ENCODE data around the gene KRT76. TPM values are rescaled to one million over a fixed set of nuclear protein-coding genes. Genes with fewer than 3 reads are reported as not detected.

Gene KRT76
- polyA plus RNA-seq, 3 donors, result not detected

- no peak for DNase-seq
These were observed 6.6 kb upstream of the KRT76 start for GRCh38 chr12:52783563-52784316.

- no peak for DNase-seq
These were observed 5.4 kb upstream of the KRT76 start for GRCh38 chr12:52782502-52782901.

GRCh38 chr12:52781399-52782082, 4.4 kb upstream of the KRT76 start:
- no peak for DNase-seq

GRCh38 chr12:52779914-52780313, 2.8 kb upstream of the KRT76 start:
- no peak for DNase-seq

- no peak for DNase-seq
These were observed 1.7 kb upstream of the KRT76 start for GRCh38 chr12:52778833-52779232.

GRCh38 chr12:52777566-52777965, 421 bp upstream of the KRT76 start:
- DNase-seq, result no peak

- no peak for DNase-seq
These were observed 710 bp downstream of the KRT76 start for GRCh38 chr12:52776435-52776834.

GRCh38 chr12:52774629-52775250, 2.4 kb downstream of the KRT76 start:
- no peak for DNase-seq

- DNase-seq, result no peak
These were observed 4.4 kb downstream of the KRT76 start for GRCh38 chr12:52772772-52773171.

- DNase-seq, result no peak
These were observed 5.0 kb downstream of the KRT76 start for GRCh38 chr12:52772188-52772587.

- no peak for DNase-seq
These were observed 5.6 kb downstream of the KRT76 start for GRCh38 chr12:52771505-52771904.

- no peak for DNase-seq
These were observed 6.1 kb downstream of the KRT76 start for GRCh38 chr12:52771088-52771487.

GRCh38 chr12:52769946-52770345, 7.2 kb downstream of the KRT76 start:
- no peak for DNase-seq

- no peak for DNase-seq
These were observed 7.8 kb downstream of the KRT76 start for GRCh38 chr12:52769354-52769753.

- DNase-seq, result no peak
These were observed 8.5 kb downstream of the KRT76 start for GRCh38 chr12:52768479-52769200.

GRCh38 chr12:52767427-52767826, 9.7 kb downstream of the KRT76 start:
- DNase-seq, result no peak

GRCh38 chr12:52767020-52767379, 10.1 kb downstream of the KRT76 start:
- no peak for DNase-seq

- no peak for DNase-seq
These were observed 10.7 kb downstream of the KRT76 start for GRCh38 chr12:52766351-52767019.

- no peak for DNase-seq
These were observed 11.4 kb downstream of the KRT76 start for GRCh38 chr12:52765702-52766101.

GRCh38 chr12:52763991-52764390, 13.2 kb downstream of the KRT76 start:
- DNase-seq, result no peak

- no peak for DNase-seq
These were observed 14.0 kb downstream of the KRT76 start for GRCh38 chr12:52763036-52763659.

- DNase-seq, result no peak
These were observed 15.3 kb downstream of the KRT76 start for GRCh38 chr12:52761802-52762201.

Data from renal pelvis (tissue), 4 donors.